Endothelial cell of umbilical vein (primary cell): ENCODE measurements around the gene TMEM121. TPM values are rescaled to one million over a fixed set of nuclear protein-coding genes. Genes with fewer than 3 reads are reported as not detected.

Source experiments
- BruUV-seq: library from RNA; stranded (reverse); fragments of 400-500 nt; replicated peaks from 2 replicates; lab custom pipeline; 2021; lab: Mats Ljungman, UMichigan
- CTCF ChIA-PET: fragments of 300-600, 350-600 bp; sonication (Branson Sonifier 250); formaldehyde crosslinking; loops from one replicate; lab custom pipeline; 2021; ENCODE audit warnings: antibody characterized with exemption, inconsistent platforms; lab: Charles Lee
- POLR2A ChIA-PET: fragments of 300-600, 350-600 bp; sonication (Branson Sonifier 250); formaldehyde crosslinking; loops from one replicate; lab custom pipeline; 2021; ENCODE audit warnings: antibody characterized with exemption, inconsistent platforms; lab: Charles Lee
- DNase-seq: peaks from one replicate; pipeline ENCODE4 v3.0.0-alpha.2; 2011; ENCODE audit warnings: low read depth, low spot score
- FAIRE-seq: peaks from 2 replicates; lab custom pipeline; 2011; peaks lifted over from hg19 to GRCh38; lab: Jason Lieb, UNC
- H2AFZ ChIP-seq: 2 replicates; pipeline ENCODE4 v1.6.0; 2012; ENCODE audit warnings: low read depth, low read length, control low read depth, inconsistent platforms
- H3K27ac ChIP-seq: 2 replicates; pipeline ENCODE4 v1.5.1; 2011; ENCODE audit warnings: low read depth, mild to moderate bottlenecking, control low read depth, low read length, moderate library complexity; ENCODE audit not compliant: insufficient read depth
- H3K27me3 ChIP-seq, 2 experiments: 2 replicates each; pipeline versions ENCODE4 v1.6.0 to v1.6.1; 2011; ENCODE audit warnings: low read length in 2 of 2, mixed read lengths in 1 of 2; ENCODE audit not compliant: control insufficient read depth in 2 of 2, insufficient read depth in 2 of 2
- H3K36me3 ChIP-seq, 2 experiments: 2 replicates in 1 of 2; 3 replicates in 1 of 2; pipeline ENCODE4 v1.5.1; 2011; ENCODE audit warnings: low read length in 2 of 2, mild to moderate bottlenecking in 1 of 2, moderate library complexity in 1 of 2; ENCODE audit not compliant: control insufficient read depth in 2 of 2, insufficient read depth in 2 of 2; ENCODE audit errors: extremely low read depth in 1 of 2
- H3K4me1 ChIP-seq: 3 replicates; pipeline ENCODE4 v1.5.1; 2011; ENCODE audit warnings: mild to moderate bottlenecking, low read length; ENCODE audit not compliant: control insufficient read depth, insufficient read depth; ENCODE audit errors: extremely low read depth
- H3K4me2 ChIP-seq: 2 replicates; pipeline ENCODE4 v1.6.1; 2011; ENCODE audit warnings: low read length, control low read depth, mixed read lengths; ENCODE audit not compliant: insufficient read depth
- H3K4me3 ChIP-seq, 3 experiments: fragments of 200-600 bp in 1 of 3; sonication (generic), shearing (Covaris generic) in 1 of 3; replicated peaks in 1 of 3; 2 replicates each; pipeline ENCODE4 v1.5.1; 2011 to 2016; ENCODE audit warnings: control low read depth in 3 of 3, low read length in 3 of 3, mild to moderate bottlenecking in 2 of 3, inconsistent platforms in 1 of 3, low read depth in 1 of 3, moderate library complexity in 1 of 3; ENCODE audit not compliant: insufficient read depth in 1 of 3
- H3K79me2 ChIP-seq: 2 replicates; pipeline ENCODE4 v1.6.0; 2012; ENCODE audit warnings: low read length, inconsistent platforms; ENCODE audit not compliant: control insufficient read depth, insufficient read depth
- H3K9ac ChIP-seq: replicated peaks from 2 replicates; pipeline ENCODE3; 2011; ENCODE audit warnings: low read length, control low read depth; ENCODE audit not compliant: insufficient read depth; ENCODE audit errors: extremely low read depth
- H3K9me1 ChIP-seq: replicated peaks from 3 replicates; pipeline ENCODE4 v1.6.0; 2011; ENCODE audit warnings: mild to moderate bottlenecking, low read length; ENCODE audit not compliant: control insufficient read depth, insufficient read depth; ENCODE audit errors: extremely low read depth
- H3K9me3 ChIP-seq: replicated peaks from 2 replicates; pipeline ENCODE4 v1.5.1; 2012; ENCODE audit warnings: low read length, inconsistent platforms; ENCODE audit not compliant: control insufficient read depth, insufficient read depth
- H4K20me1 ChIP-seq: replicated peaks from 2 replicates; pipeline ENCODE3; 2011; ENCODE audit warnings: mild to moderate bottlenecking, low read length; ENCODE audit not compliant: control insufficient read depth, insufficient read depth; ENCODE audit errors: extremely low read depth
- CTCF ChIP-seq, 2 donors: IDR thresholded peaks; 1 replicate in 1 of 2; 2 replicates in 1 of 2; pipeline ENCODE4 v1.5.1; 2011; ENCODE audit warnings: low read length in 2 of 2, mild to moderate bottlenecking in 2 of 2, moderate library complexity in 2 of 2, control low read depth in 1 of 2, inconsistent platforms in 1 of 2, low read depth in 1 of 2; ENCODE audit not compliant: insufficient read depth in 1 of 2; ENCODE audit errors: extremely low read depth in 1 of 2
- EZH2 ChIP-seq: IDR thresholded peaks from 2 replicates; pipeline ENCODE4 v1.6.1; 2012; ENCODE audit warnings: borderline replicate concordance, low read depth, mild to moderate bottlenecking, moderate library complexity, low read length, inconsistent platforms; ENCODE audit not compliant: severe bottlenecking
- FOS ChIP-seq: IDR thresholded peaks from 2 replicates; pipeline ENCODE4 v1.6.1; 2011; ENCODE audit warnings: mild to moderate bottlenecking, low read length, moderate library complexity, borderline replicate concordance; ENCODE audit not compliant: insufficient read depth
- GATA2 ChIP-seq: IDR thresholded peaks from 2 replicates; pipeline ENCODE4 v1.7.0; 2011; ENCODE audit warnings: low read depth, mild to moderate bottlenecking, moderate library complexity, mixed read lengths, low read length; ENCODE audit not compliant: insufficient read length, insufficient read depth
- JUN ChIP-seq: IDR thresholded peaks from 2 replicates; pipeline ENCODE4 v1.6.1; 2011; ENCODE audit warnings: borderline replicate concordance, low read depth; ENCODE audit not compliant: insufficient read length, insufficient read depth
- MAX ChIP-seq: IDR thresholded peaks from 2 replicates; pipeline ENCODE4 v1.6.1; 2011; ENCODE audit not compliant: insufficient read depth, insufficient read length
- MYC ChIP-seq: IDR thresholded peaks from one replicate; pipeline ENCODE4 v1.6.1; 2011; ENCODE audit warnings: mild to moderate bottlenecking, low read depth, low read length
- POLR2A ChIP-seq: IDR thresholded peaks from 2 replicates; pipeline ENCODE4 v1.6.1; 2012; ENCODE audit warnings: low read depth, mild to moderate bottlenecking, control low read depth, low read length
- POLR2AphosphoS5 ChIP-seq: IDR thresholded peaks from 2 replicates; pipeline ENCODE4 v1.6.1; 2012; ENCODE audit warnings: low read depth, mild to moderate bottlenecking, control low read depth, low read length, moderate library complexity; ENCODE audit not compliant: insufficient read depth
- dilution Hi-C: fragments of 300-500 bp; cut with MboI; formaldehyde crosslinking; loops from one replicate; pipeline ENCODE4 v1.15.0; 2019; ENCODE audit warnings: low sequenced_read_pairs; ENCODE audit not compliant: extremely low pct_ligation_motif_present
- intact Hi-C: fragments of 100-400 bp; cut with micrococcal nuclease; formaldehyde crosslinking; loops from one replicate; pipeline ENCODE4 v1.10.0; 2022
- polyA plus RNA-seq, 4 experiments: library from polyadenylated mRNA; depleted of rRNA in 3 of 4; stranded (reverse) in 3 of 4; unstranded in 1 of 4; fragments of >200 nt; gene quantifications; 2 replicates each; pipeline versions ENCODE4 v1.2.1 to v1.2.3, GENCODE V29; 2011 to 2012; ENCODE audit warnings: missing spikeins in 1 of 4
- total RNA-seq: library from RNA; stranded (reverse); gene quantifications from 2 replicates; pipeline ENCODE4 v1.2.3, GENCODE V29; 2021

TMEM121 gene
- total and polyA plus RNA-seq, 2 donors (not counting 3 experiments of a cell fraction or from before 2014, with no cell fraction given) = 4.8 to 7.7 TPM

- DNase-seq (no peak), FAIRE-seq (no peak)
- Histone ChIP-seq H4K20me1 (no peaks in the 10 kb centered on the region), H3K9me1 (no peaks in the 10 kb centered on the region), H3K4me2 (no peak overlapping the region), H2AFZ (no peak overlapping the region), H3K36me3 (no peaks in the 10 kb centered on the region), H3K79me2 (no peaks in the 10 kb centered on the region), H3K4me3 (no peak overlapping the region), H3K4me1 (no peaks in the 10 kb centered on the region), H3K9ac (no peak overlapping the region), H3K27me3 (no peaks in the 10 kb centered on the region), H3K9me3 (no peaks in the 10 kb centered on the region), H3K27ac (no peak overlapping the region)
- no TSS peak for BruUV-seq
- intact Hi-C loops = no loop called here
- ChIA-PET POLR2A (no interaction called here), CTCF (no interaction called here)
- dilution Hi-C loops = no loop called here
- TF ChIP-seq EZH2 = no peak
- TF ChIP-seq POLR2A = no peak
- TF ChIP-seq CTCF (IDR thresholded peaks at IDR 0.05; ENCODE audit: extremely low read depth in 1 of 2, insufficient read depth in 1 of 2, low read depth in 1 of 2, low read length in 2 of 2) = no peak
These were observed 12.2 kb downstream of the TMEM121 start for GRCh38 chr14:105538481-105539049.

GRCh38 chr14:105540811-105541210 is 14.4 kb downstream of the TMEM121 start:
- POLR2A ChIA-PET = no interaction called here
- intact Hi-C loops = no loop called here
- BruUV-seq = no TSS peak
- no peak overlapping the region for H3K27ac ChIP-seq
- H3K9ac ChIP-seq = no peak overlapping the region
- no peaks in the 10 kb centered on the region for H3K9me3 ChIP-seq
- H3K4me1 ChIP-seq = no peaks in the 10 kb centered on the region
- H3K4me3 ChIP-seq = no peak overlapping the region
- no peaks in the 10 kb centered on the region for H3K36me3 ChIP-seq
- no peaks in the 10 kb centered on the region for H3K27me3 ChIP-seq
- no peak overlapping the region for H2AFZ ChIP-seq
- H3K9me1 ChIP-seq = no peaks in the 10 kb centered on the region
- dilution Hi-C loops = no loop called here
- no peak for TF ChIP-seq JUN
- no peak for TF ChIP-seq POLR2A
- TF ChIP-seq POLR2AphosphoS5 = no peak
- no peak for TF ChIP-seq FOS
- TF ChIP-seq MYC = no peak
- no peak for TF ChIP-seq MAX
- TF ChIP-seq EZH2 = no peak
- no peak for TF ChIP-seq GATA2
- no peaks in the 10 kb centered on the region for H3K79me2 ChIP-seq
- no peak overlapping the region for H3K4me2 ChIP-seq
- DNase-seq (no peak), FAIRE-seq (no peak)
- H4K20me1 ChIP-seq = no peaks in the 10 kb centered on the region
- CTCF ChIA-PET = no interaction called here
